ENCODE measurements around the gene MSH5. TPM values are rescaled to one million over a fixed set of nuclear protein-coding genes. Genes with fewer than 3 reads are reported as not detected.
A peak's percentile ranks its signal among the peaks of the same experiment; 100 is the strongest.

MSH5 gene
- total RNA-seq, 2 experiments from 2014 or later, result 104 to 218 TPM

- H3K4me1 ChIP-seq (ENCODE audit: insufficient read depth, low read length, poor library complexity, severe bottlenecking), result peaks cover 41% of the 10 kb centered on the region
Measured at GRCh38 chr6:31725502-31726350, 14.1 kb upstream of the MSH5 start.

GRCh38 chr6:31727034-31727716, 12.6 kb upstream of the MSH5 start:
- intact Hi-C loops (cut with micrococcal nuclease; ENCODE audit: unreplicated experiment), result loop anchor here (2.0 kb wide), 2 partner anchors 24 to 46 kb away; partner anchors contain the start of genes ABHD16A and LY6G5C
- Histone ChIP-seq H3K9me2 (ENCODE audit: insufficient read depth, low read length) (no peaks in the 10 kb centered on the region), H4K20me1 (ENCODE audit: insufficient read depth, low read length) (no peaks in the 10 kb centered on the region), H3K4me3 (ENCODE audit: low read depth, low read length, poor library complexity, severe bottlenecking) (no peak overlapping the region), H3K4me2 (ENCODE audit: low read length) (peak overlapping the region; percentile 51), H2AFZ (ENCODE audit: low read length) (no peak overlapping the region), H3K9me3 (ENCODE audit: low read length) (no peaks in the 10 kb centered on the region), H3K4me1 (ENCODE audit: insufficient read depth, low read length, poor library complexity, severe bottlenecking) (peaks cover 41% of the 10 kb centered on the region), H3K36me3 (ENCODE audit: insufficient read depth, low read length) (peaks cover 44% of the 10 kb centered on the region), H3K79me2 (ENCODE audit: insufficient read depth, low read depth, low read length) (no peaks in the 10 kb centered on the region), H3K27ac (ENCODE audit: low read depth, low read length, poor library complexity, severe bottlenecking) (peak overlapping the region; percentile 60)
- ChIA-PET CTCF (ENCODE audit: unreplicated experiment) (interaction anchor here (1.0 kb wide), 1 partner anchor 105 kb away, joined by 3 read pairs; no protein-coding TSS in a partner anchor), POLR2A (interaction anchor here (0.5 to 1.5 kb wide), 8 partner anchors 9 to 177 kb away, joined by 3 to 13 read pairs (median 4); partner anchors contain the start of genes ABHD16A, CLIC1 and HSPA1B)
- TF ChIP-seq EZH2phosphoT487 (IDR thresholded peaks at IDR 0.05; ENCODE audit: borderline replicate concordance, low read depth, low read length) (no peak), CTCF (conservative IDR thresholded peaks at IDR 0.05; ENCODE audit: low read length) (no peak)
- no TSS peak for BruUV-seq (replicated peaks)
- DNase-seq (ENCODE audit: low spot score), result no peak

More at GRCh38 chr6:31725502-31726350, 14.1 kb upstream of the MSH5 start:
- no peaks in the 10 kb centered on the region for H3K9me2 ChIP-seq (ENCODE audit: insufficient read depth, low read length)
- POLR2A ChIA-PET, result interaction anchor here (0.6 to 1.9 kb wide), 5 partner anchors 11 to 815 kb away, joined by 3 to 7 read pairs (median 4); partner anchors contain the start of gene LY6G6D
- BruUV-seq (replicated peaks), result no TSS peak
- intact Hi-C loops (cut with micrococcal nuclease; ENCODE audit: unreplicated experiment), result loop anchor here (2.0 kb wide), 2 partner anchors 23 to 45 kb away; partner anchors contain the start of genes ABHD16A and LY6G5C
- CTCF ChIA-PET (ENCODE audit: unreplicated experiment), result no interaction called here
- no peak overlapping the region for H3K27ac ChIP-seq (ENCODE audit: low read depth, low read length, poor library complexity, severe bottlenecking)
- no peak overlapping the region for H3K4me3 ChIP-seq (ENCODE audit: low read depth, low read length, poor library complexity, severe bottlenecking)
- H3K4me2 ChIP-seq (ENCODE audit: low read length), result no peak overlapping the region
- TF ChIP-seq EZH2phosphoT487 (IDR thresholded peaks at IDR 0.05; ENCODE audit: borderline replicate concordance, low read depth, low read length) (no peak), CTCF (conservative IDR thresholded peaks at IDR 0.05; ENCODE audit: low read length) (no peak)
- peaks cover 30% of the 10 kb centered on the region for H3K36me3 ChIP-seq (ENCODE audit: insufficient read depth, low read length)
- DNase-seq (ENCODE audit: low spot score), result no peak
- no peak overlapping the region for H2AFZ ChIP-seq (ENCODE audit: low read length)
- H3K79me2 ChIP-seq (ENCODE audit: insufficient read depth, low read depth, low read length), result no peaks in the 10 kb centered on the region
- H3K9me3 ChIP-seq (ENCODE audit: low read length), result no peaks in the 10 kb centered on the region
- no peaks in the 10 kb centered on the region for H4K20me1 ChIP-seq (ENCODE audit: insufficient read depth, low read length)

All from OCI-LY7 (cell line).